Pulmonary artery endothelial cell (primary cell): ENCODE data around the gene CBX1. TPM values are rescaled to one million over a fixed set of nuclear protein-coding genes. Genes with fewer than 3 reads are reported as not detected.
"Not testable (repeated sequence)": the region's sequence is repeated elsewhere in the genome, so short reads cannot be mapped to it uniquely, and the experiment has no call there.

ENCODE experiments used
- DNase-seq: peaks from one replicate; pipeline ENCODE4 v3.0.0-alpha.2; 2011; ENCODE audit warnings: low read depth, low spot score
- total RNA-seq: library from RNA; depleted of rRNA; stranded (reverse); fragments of >200 nt; gene quantifications from 2 replicates; pipeline ENCODE4 v1.2.3, GENCODE V29; 2014

CBX1 gene
- total RNA-seq, 1 donor from 2014 or later = 57.9 TPM

GRCh38 chr17:48074322-48075081 lies 26.8 kb downstream of the CBX1 start:
- DNase-seq = peak; percentile 51

GRCh38 chr17:48073566-48074094 lies 27.6 kb downstream of the CBX1 start:
- DNase-seq = not testable (repeated sequence)

GRCh38 chr17:48072811-48073210 lies 28.5 kb downstream of the CBX1 start:
- DNase-seq = not testable (repeated sequence)

- DNase-seq = no peak
These were observed 29.6 kb downstream of the CBX1 start for GRCh38 chr17:48071654-48072053.

- DNase-seq = no peak
These were observed 31.1 kb downstream of the CBX1 start for GRCh38 chr17:48070195-48070594.

- no peak for DNase-seq
These were observed 32.8 kb downstream of the CBX1 start for GRCh38 chr17:48068491-48068961.

- not testable (repeated sequence) for DNase-seq
These were observed 33.5 kb downstream of the CBX1 start for GRCh38 chr17:48067808-48068207.

GRCh38 chr17:48067245-48067644 lies 34.0 kb downstream of the CBX1 start:
- DNase-seq = no peak

GRCh38 chr17:48066656-48067055 lies 34.6 kb downstream of the CBX1 start:
- no peak for DNase-seq

GRCh38 chr17:48066192-48066591 lies 35.1 kb downstream of the CBX1 start:
- no peak for DNase-seq

- DNase-seq = no peak
These were observed 36.6 kb downstream of the CBX1 start for GRCh38 chr17:48064638-48065037.

- no peak for DNase-seq
These were observed 39.0 kb downstream of the CBX1 start for GRCh38 chr17:48062273-48062672.

GRCh38 chr17:48060249-48060648 lies 41.0 kb downstream of the CBX1 start:
- DNase-seq = no peak

- no peak for DNase-seq
These were observed 42.1 kb downstream of the CBX1 start for GRCh38 chr17:48059125-48059668.

- DNase-seq = no peak
These were observed 42.7 kb downstream of the CBX1 start for GRCh38 chr17:48058393-48059124.

GRCh38 chr17:48057626-48058025 lies 43.7 kb downstream of the CBX1 start:
- no peak for DNase-seq

GRCh38 chr17:48056879-48057278 lies 44.4 kb downstream of the CBX1 start:
- DNase-seq = no peak

- no peak for DNase-seq
These were observed 45.0 kb downstream of the CBX1 start for GRCh38 chr17:48056246-48056745.

- no peak for DNase-seq
These were observed 45.6 kb downstream of the CBX1 start for GRCh38 chr17:48055531-48056245.

- DNase-seq = no peak
These were observed 46.8 kb downstream of the CBX1 start for GRCh38 chr17:48054238-48055185.
